Neural progenitor cell (in vitro differentiated cells): ENCODE results near the gene CHRNA5. TPM values are rescaled to one million over a fixed set of nuclear protein-coding genes. Genes with fewer than 3 reads are reported as not detected.
"Not testable (repeated sequence)": the region's sequence is repeated elsewhere in the genome, so short reads cannot be mapped to it uniquely, and the experiment has no call there.

Experiments used
- DNase-seq: peaks from one replicate; pipeline ENCODE4 v3.0.0-alpha.2; 2016; ENCODE audit warnings: low spot score
- H2AFZ ChIP-seq: fragments of 200-600 bp; sonication (generic); replicated peaks from 2 replicates; pipeline ENCODE4 v1.6.1; 2016; ENCODE audit warnings: antibody characterized with exemption
- H3F3A ChIP-seq: fragments of 200-600 bp; sonication (generic); 2 replicates; pipeline ENCODE4 v1.6.1; 2016; ENCODE audit warnings: antibody characterized with exemption, low read depth
- H3K27ac ChIP-seq: fragments of 200-600 bp; sonication (generic); 2 replicates; pipeline ENCODE4 v1.5.1; 2016; ENCODE audit warnings: mild to moderate bottlenecking
- H3K27me3 ChIP-seq: fragments of 200-600 bp; sonication (generic); 2 replicates; pipeline ENCODE4 v1.6.1; 2016; ENCODE audit warnings: mild to moderate bottlenecking, moderate library complexity
- H3K36me3 ChIP-seq: fragments of 200-600 bp; sonication (generic); 2 replicates; pipeline ENCODE4 v1.5.1; 2016
- H3K4me1 ChIP-seq: fragments of 200-600 bp; sonication (generic); 2 replicates; pipeline ENCODE4 v1.6.1; 2016; ENCODE audit warnings: mixed run types
- H3K4me2 ChIP-seq: fragments of 200-600 bp; sonication (generic); 2 replicates; pipeline ENCODE4 v1.6.1; 2016
- H3K4me3 ChIP-seq: fragments of 200-600 bp; sonication (generic); 2 replicates; pipeline ENCODE4 v1.5.1; 2016
- H3K79me2 ChIP-seq: fragments of 200-600 bp; sonication (generic); 2 replicates; pipeline ENCODE4 v1.6.1; 2016; ENCODE audit warnings: low read depth
- H3K9ac ChIP-seq: fragments of 200-600 bp; sonication (generic); 2 replicates; pipeline ENCODE4 v1.6.1; 2016
- H3K9me3 ChIP-seq: fragments of 200-600 bp; sonication (generic); 2 replicates; pipeline ENCODE4 v1.5.1; 2016; ENCODE audit warnings: low read depth
- H4K20me1 ChIP-seq: fragments of 200-600 bp; sonication (generic); 2 replicates; pipeline ENCODE4 v1.6.1; 2016; ENCODE audit warnings: low read depth
- H3K27ac Mint-ChIP-seq: 3 replicates; pipeline ENCODE4 v1.8.0; 2021; ENCODE audit warnings: mixed read lengths
- H3K27me3 Mint-ChIP-seq: 2 replicates; pipeline ENCODE4 v1.8.0; 2022; ENCODE audit warnings: low read depth, mild to moderate bottlenecking, inconsistent platforms, moderate library complexity, mixed read lengths; ENCODE audit not compliant: insufficient read depth
- H3K36me3 Mint-ChIP-seq: 3 replicates; pipeline ENCODE4 v1.8.0; 2021; ENCODE audit warnings: mixed read lengths
- H3K4me1 Mint-ChIP-seq: 3 replicates; pipeline ENCODE4 v1.8.0; 2021; ENCODE audit warnings: mixed read lengths
- H3K4me3 Mint-ChIP-seq: 3 replicates; pipeline ENCODE4 v1.8.0; 2021; ENCODE audit warnings: mild to moderate bottlenecking, moderate library complexity, mixed read lengths
- H3K9me3 Mint-ChIP-seq: 3 replicates; pipeline ENCODE4 v1.8.0; 2020; ENCODE audit warnings: mixed read lengths
- EZH2 ChIP-seq: fragments of 200-600 bp; sonication (generic); IDR thresholded peaks from 2 replicates; pipeline ENCODE4 v1.6.1; 2017; ENCODE audit warnings: antibody characterized with exemption, mild to moderate bottlenecking, moderate library complexity
- EZH2phosphoT487 ChIP-seq: fragments of 200-600 bp; sonication (generic); IDR thresholded peaks from 2 replicates; pipeline ENCODE4 v1.6.1; 2017; ENCODE audit warnings: antibody characterized with exemption
- total RNA-seq: library from RNA; depleted of rRNA; stranded (reverse); fragments of >200 nt; gene quantifications from 2 replicates; pipeline ENCODE4 v1.2.3, GENCODE V29; 2015; ENCODE audit warnings: low replicate concordance
- TF ChIP-seq, protein P1 (sequence below): fragments of 200-600 bp; sonication (generic); IDR thresholded peaks from 2 replicates; pipeline ENCODE4 v1.5.1; 2017; ENCODE audit warnings: antibody characterized with exemption, mild to moderate bottlenecking

The CHRNA5 gene
- total RNA-seq, 1 donor from 2014 or later: 46.9 TPM

DNA sequence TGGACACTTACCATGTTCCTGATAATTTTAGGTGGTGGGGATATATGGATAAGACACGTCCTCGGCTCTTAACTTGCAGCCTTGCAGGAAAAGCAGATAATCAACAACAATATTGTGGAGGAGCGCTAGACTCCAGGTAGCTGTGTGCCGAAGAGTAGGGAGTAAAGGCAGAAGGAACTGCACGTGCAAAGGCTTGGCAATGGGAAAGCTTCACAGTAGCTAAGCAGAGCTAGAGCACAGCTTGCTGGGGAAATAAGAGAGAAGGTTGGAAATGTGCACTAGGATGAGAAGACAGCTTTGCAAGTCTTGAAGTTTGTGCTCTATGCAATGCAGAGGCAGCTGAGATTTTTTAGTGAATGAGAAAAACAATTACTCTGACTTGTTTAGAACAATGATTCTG, 12.7 kb upstream of the CHRNA5 start:
- H3K4me2 ChIP-seq: no peak overlapping the region
- no peaks in the 10 kb centered on the region for H3K27me3 ChIP-seq
- H4K20me1 ChIP-seq: no peaks in the 10 kb centered on the region
- H3K4me3 Mint-ChIP-seq: no peak overlapping the region
- no peaks in the 10 kb centered on the region for H3K4me1 ChIP-seq
- H3K36me3 ChIP-seq: peaks cover 11% of the 10 kb centered on the region
- no peaks in the 10 kb centered on the region for H3K4me1 Mint-ChIP-seq
- H2AFZ ChIP-seq: no peak overlapping the region
- no peak overlapping the region for H3K27ac ChIP-seq
- H3K4me3 ChIP-seq: no peak overlapping the region
- TF ChIP-seq EZH2 (no peak), EZH2phosphoT487 (no peak)
- TF ChIP-seq, protein P1, sequence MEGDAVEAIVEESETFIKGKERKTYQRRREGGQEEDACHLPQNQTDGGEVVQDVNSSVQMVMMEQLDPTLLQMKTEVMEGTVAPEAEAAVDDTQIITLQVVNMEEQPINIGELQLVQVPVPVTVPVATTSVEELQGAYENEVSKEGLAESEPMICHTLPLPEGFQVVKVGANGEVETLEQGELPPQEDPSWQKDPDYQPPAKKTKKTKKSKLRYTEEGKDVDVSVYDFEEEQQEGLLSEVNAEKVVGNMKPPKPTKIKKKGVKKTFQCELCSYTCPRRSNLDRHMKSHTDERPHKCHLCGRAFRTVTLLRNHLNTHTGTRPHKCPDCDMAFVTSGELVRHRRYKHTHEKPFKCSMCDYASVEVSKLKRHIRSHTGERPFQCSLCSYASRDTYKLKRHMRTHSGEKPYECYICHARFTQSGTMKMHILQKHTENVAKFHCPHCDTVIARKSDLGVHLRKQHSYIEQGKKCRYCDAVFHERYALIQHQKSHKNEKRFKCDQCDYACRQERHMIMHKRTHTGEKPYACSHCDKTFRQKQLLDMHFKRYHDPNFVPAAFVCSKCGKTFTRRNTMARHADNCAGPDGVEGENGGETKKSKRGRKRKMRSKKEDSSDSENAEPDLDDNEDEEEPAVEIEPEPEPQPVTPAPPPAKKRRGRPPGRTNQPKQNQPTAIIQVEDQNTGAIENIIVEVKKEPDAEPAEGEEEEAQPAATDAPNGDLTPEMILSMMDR: no peak
- no peak overlapping the region for H3K9ac ChIP-seq
- H3K79me2 ChIP-seq: no peaks in the 10 kb centered on the region
- H3K9me3 Mint-ChIP-seq: no peaks in the 10 kb centered on the region
- H3F3A ChIP-seq: peaks cover 15% of the 10 kb centered on the region
- no peak for DNase-seq
- no peaks in the 10 kb centered on the region for H3K9me3 ChIP-seq
- H3K27ac Mint-ChIP-seq: no peak overlapping the region
- H3K27me3 Mint-ChIP-seq: peaks cover 2% of the 10 kb centered on the region
- peaks cover 10% of the 10 kb centered on the region for H3K36me3 Mint-ChIP-seq

DNA sequence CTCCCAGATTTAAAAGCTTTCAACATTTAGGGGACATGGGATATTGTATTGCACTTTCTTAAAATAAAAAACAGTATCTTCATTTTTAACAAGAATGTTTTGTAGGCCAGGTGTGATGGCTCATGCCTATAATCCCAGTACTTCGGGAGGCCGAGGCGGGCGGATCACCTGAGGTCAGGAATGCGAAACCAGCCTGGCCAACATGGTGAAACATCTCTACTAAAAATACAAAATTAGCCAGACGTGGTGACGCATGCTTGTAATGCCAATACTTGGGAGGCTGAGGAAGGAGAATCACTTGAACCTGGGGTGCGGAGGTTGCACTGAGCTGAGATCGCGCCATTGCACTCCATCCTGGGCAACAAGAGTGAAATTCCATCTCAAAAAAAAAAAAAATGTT, 5.1 kb upstream of the CHRNA5 start:
- not testable (repeated sequence) for H3K27ac ChIP-seq, H4K20me1 ChIP-seq, H3K36me3 ChIP-seq, H3K27me3 Mint-ChIP-seq, H3K4me3 ChIP-seq, DNase-seq, H3K9ac ChIP-seq, H3K4me2 ChIP-seq, H3K36me3 Mint-ChIP-seq, H3K4me3 Mint-ChIP-seq, H3K9me3 ChIP-seq, H3F3A ChIP-seq, H3K9me3 Mint-ChIP-seq, H3K4me1 Mint-ChIP-seq, H2AFZ ChIP-seq, H3K27ac Mint-ChIP-seq, H3K4me1 ChIP-seq, H3K79me2 ChIP-seq
- peaks cover 11% of the 10 kb centered on the region for H3K27me3 ChIP-seq

DNA sequence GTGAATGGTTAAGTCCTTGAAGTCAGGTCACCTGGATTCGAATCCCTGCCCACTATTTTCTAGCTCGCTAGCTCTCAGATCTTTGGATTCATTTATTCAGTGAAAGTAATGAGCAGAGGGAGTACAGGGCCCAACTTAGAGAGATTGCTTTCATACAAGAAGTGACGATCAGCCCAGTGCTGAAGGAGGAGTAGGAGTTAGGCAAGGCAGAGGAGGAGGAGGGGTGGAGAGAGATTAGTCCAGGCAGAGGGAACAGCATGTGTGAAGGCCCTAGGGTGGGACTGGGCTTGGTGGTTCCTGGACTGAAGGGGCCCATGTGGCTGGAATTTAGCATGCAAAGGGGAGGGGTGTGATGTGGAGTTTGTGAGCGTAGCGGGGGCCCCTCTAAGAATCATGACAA, 3.8 kb upstream of the CHRNA5 start:
- Histone ChIP-seq H3K79me2 (peaks cover 6% of the 10 kb centered on the region), H4K20me1 (no peaks in the 10 kb centered on the region), H3K9me3 (no peaks in the 10 kb centered on the region), H3K9ac (no peak overlapping the region), H3K4me2 (no peak overlapping the region), H3K4me1 (peaks cover 7% of the 10 kb centered on the region), H3K4me3 (no peak overlapping the region), H3K36me3 (no peaks in the 10 kb centered on the region), H3K27me3 (peaks cover 11% of the 10 kb centered on the region), H3F3A (peaks cover 12% of the 10 kb centered on the region), H2AFZ (no peak overlapping the region), H3K27ac (no peak overlapping the region)
- peaks cover 10% of the 10 kb centered on the region for H3K27me3 Mint-ChIP-seq
- H3K4me3 Mint-ChIP-seq: no peak overlapping the region
- no peaks in the 10 kb centered on the region for H3K36me3 Mint-ChIP-seq
- peaks cover 10% of the 10 kb centered on the region for H3K4me1 Mint-ChIP-seq
- TF ChIP-seq EZH2 (no peak), EZH2phosphoT487 (no peak)
- TF ChIP-seq, protein P1: no peak
- no peak for DNase-seq
- H3K9me3 Mint-ChIP-seq: no peaks in the 10 kb centered on the region
- no peak overlapping the region for H3K27ac Mint-ChIP-seq

DNA sequence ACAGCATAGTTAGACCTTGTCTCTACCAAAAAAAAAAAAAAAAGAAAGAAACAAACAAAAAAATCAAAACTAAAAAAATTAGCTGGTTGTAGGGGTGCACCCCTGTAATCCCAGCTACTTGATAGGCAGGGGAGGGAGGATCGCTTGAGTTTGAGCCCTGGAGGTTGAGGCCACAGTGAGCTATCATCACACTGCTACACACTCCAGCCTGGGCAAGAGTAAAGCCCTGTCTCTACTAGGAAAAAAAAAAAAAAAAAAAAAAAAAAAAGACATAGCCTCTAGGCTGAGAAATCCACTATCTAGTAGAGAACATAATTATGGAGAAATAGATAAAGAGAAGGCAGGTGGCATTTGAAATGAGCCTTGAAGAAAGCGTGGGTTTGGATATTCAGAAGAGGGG, 2.2 kb upstream of the CHRNA5 start:
- Histone ChIP-seq H4K20me1 (no peaks in the 10 kb centered on the region), H3K9ac (no peak overlapping the region), H2AFZ (no peak overlapping the region), H3K4me2 (no peak overlapping the region), H3K9me3 (no peaks in the 10 kb centered on the region), H3K27me3 (peaks cover 11% of the 10 kb centered on the region), H3K36me3 (no peaks in the 10 kb centered on the region), H3K4me1 (peaks cover 13% of the 10 kb centered on the region), H3K27ac (no peak overlapping the region), H3K79me2 (peaks cover 22% of the 10 kb centered on the region), H3F3A (peaks cover 14% of the 10 kb centered on the region), H3K4me3 (no peak overlapping the region)
- Mint-ChIP-seq H3K9me3 (no peaks in the 10 kb centered on the region), H3K36me3 (no peaks in the 10 kb centered on the region), H3K27me3 (peaks cover 7% of the 10 kb centered on the region), H3K27ac (no peak overlapping the region), H3K4me1 (peaks cover 19% of the 10 kb centered on the region), H3K4me3 (no peak overlapping the region)
- TF ChIP-seq EZH2phosphoT487 (no peak), EZH2 (no peak)
- TF ChIP-seq, protein P1: no peak
- no peak for DNase-seq
